HEK293 (cell line): ENCODE measurements around the gene ATP6V1A.
A peak's percentile ranks its signal among the peaks of the same experiment; 100 is the strongest.

Experiments
- CTCF ChIA-PET: fragments of 350-600 bp; formaldehyde crosslinking; extraction: SDS; loops from one replicate; lab custom pipeline; 2021; ENCODE audit warnings: antibody characterized with exemption; lab: Yijun Ruan, JAX
- POLR2A ChIA-PET: fragments of 300-600 bp; formaldehyde crosslinking; extraction: SDS; loops from one replicate; lab custom pipeline; 2020; ENCODE audit warnings: antibody characterized with exemption, inconsistent platforms; lab: Yijun Ruan, JAX
- H3K27ac ChIP-seq: fragments of 200-500 bp; sonication (Bioruptor generic); 2 replicates; pipeline ENCODE4 v1.5.1; 2014; ENCODE audit warnings: low read depth, low read length, control low read depth, inconsistent platforms; ENCODE audit errors: extremely low read depth
- H3K36me3 ChIP-seq, 2 experiments: fragments of 200-500 bp in 1 of 2; sonication (Bioruptor generic) in 1 of 2; 1 replicate in 1 of 2; 2 replicates in 1 of 2; pipeline ENCODE4 v1.5.1; 2014 to 2017; ENCODE audit warnings: inconsistent platforms in 2 of 2, low read length in 2 of 2; ENCODE audit not compliant: control insufficient read depth in 2 of 2, insufficient read depth in 1 of 2
- H3K4me1 ChIP-seq: fragments of 200-500 bp; sonication (Bioruptor generic); 2 replicates; pipeline ENCODE4 v1.5.1; 2014; ENCODE audit warnings: mild to moderate bottlenecking, low read length, inconsistent platforms; ENCODE audit not compliant: control insufficient read depth, insufficient read depth
- H3K4me3 ChIP-seq: 2 replicates; pipeline ENCODE4 v1.5.1; 2011; ENCODE audit warnings: low read depth, mild to moderate bottlenecking, control low read depth, low read length, moderate library complexity
- H3K9me3 ChIP-seq: fragments of 200-500 bp; sonication (Bioruptor generic); 2 replicates; pipeline ENCODE4 v1.5.1; 2014; ENCODE audit warnings: low read depth, low read length, inconsistent platforms; ENCODE audit not compliant: control insufficient read depth, insufficient read depth
- BCL6B ChIP-seq: fragments of 450-650 bp; formaldehyde crosslinking; IDR thresholded peaks from 2 replicates; pipeline ENCODE4 v1.5.1; 2017; ENCODE audit warnings: missing biosample characterization, missing genetic modification characterization
- FEZF1 ChIP-seq: fragments of 450-650 bp; formaldehyde crosslinking; IDR thresholded peaks from 2 replicates; pipeline ENCODE4 v1.5.1; 2016; ENCODE audit warnings: missing biosample characterization, missing genetic modification characterization
- HIC1 ChIP-seq: fragments of 450-650 bp; formaldehyde crosslinking; IDR thresholded peaks from 2 replicates; pipeline ENCODE4 v1.5.1; 2016; ENCODE audit warnings: missing biosample characterization, missing genetic modification characterization
- KLF8 ChIP-seq: fragments of 450-650 bp; formaldehyde crosslinking; IDR thresholded peaks from 2 replicates; pipeline ENCODE4 v1.5.1; 2016; ENCODE audit warnings: missing biosample characterization, missing genetic modification characterization
- YY1 ChIP-seq: fragments of 450-650 bp; formaldehyde crosslinking; IDR thresholded peaks from 2 replicates; pipeline ENCODE4 v1.5.1; 2018; ENCODE audit warnings: missing biosample characterization, missing genetic modification characterization
- ZFP41 ChIP-seq: fragments of 450-650 bp; formaldehyde crosslinking; IDR thresholded peaks from 2 replicates; pipeline ENCODE4 v1.5.1; 2016; ENCODE audit warnings: missing biosample characterization, missing genetic modification characterization, borderline replicate concordance
- ZNF19 ChIP-seq: fragments of 450-650 bp; formaldehyde crosslinking; IDR thresholded peaks from 2 replicates; pipeline ENCODE4; 2016; ENCODE audit warnings: missing biosample characterization, missing genetic modification characterization, low read depth
- ZNF2 ChIP-seq: fragments of 450-650 bp; formaldehyde crosslinking; IDR thresholded peaks from 2 replicates; pipeline ENCODE4 v1.5.1; 2016; ENCODE audit warnings: missing biosample characterization, missing genetic modification characterization
- ZNF362 ChIP-seq: fragments of 450-650 bp; formaldehyde crosslinking; IDR thresholded peaks from 2 replicates; pipeline ENCODE4 v1.5.1; 2016; ENCODE audit warnings: missing biosample characterization, missing genetic modification characterization
- ZNF433 ChIP-seq: fragments of 450-650 bp; formaldehyde crosslinking; IDR thresholded peaks from 2 replicates; pipeline ENCODE4 v1.5.1; 2016; ENCODE audit warnings: missing biosample characterization, missing genetic modification characterization, low read depth
- ZNF561 ChIP-seq: fragments of 450-650 bp; IDR thresholded peaks from 2 replicates; pipeline ENCODE4 v1.5.1; 2018; ENCODE audit warnings: missing biosample characterization, missing genetic modification characterization, borderline replicate concordance
- ZSCAN16 ChIP-seq: fragments of 450-650 bp; formaldehyde crosslinking; IDR thresholded peaks from 2 replicates; pipeline ENCODE4 v1.5.1; 2016; ENCODE audit warnings: missing biosample characterization, missing genetic modification characterization
- TF ChIP-seq, protein P1 (sequence below): fragments of 450-650 bp; formaldehyde crosslinking; IDR thresholded peaks from 2 replicates; pipeline ENCODE4 v1.5.1; 2016; ENCODE audit warnings: missing biosample characterization, missing genetic modification characterization, borderline replicate concordance

ATP6V1A gene

GRCh38 chr3:113819866-113820265, 73.0 kb downstream of the ATP6V1A start (continued):
- TF ChIP-seq ZNF362 (tag by site-specific recombination) = no peak
- no peak for TF ChIP-seq YY1
- TF ChIP-seq KLF8 = no peak
- TF ChIP-seq ZSCAN16 (tag by site-specific recombination) = no peak
- no peak for TF ChIP-seq BCL6B

GRCh38 chr3:113825090-113825489, 78.3 kb downstream of the ATP6V1A start:
- Histone ChIP-seq H3K27ac (no peak overlapping the region), H3K4me3 (no peak overlapping the region), H3K4me1 (no peaks in the 10 kb centered on the region), H3K36me3 (no peaks in the 10 kb centered on the region), H3K9me3 (no peaks in the 10 kb centered on the region)
- TF ChIP-seq FEZF1 (tag by site-specific recombination) = no peak
- TF ChIP-seq, protein P1, sequence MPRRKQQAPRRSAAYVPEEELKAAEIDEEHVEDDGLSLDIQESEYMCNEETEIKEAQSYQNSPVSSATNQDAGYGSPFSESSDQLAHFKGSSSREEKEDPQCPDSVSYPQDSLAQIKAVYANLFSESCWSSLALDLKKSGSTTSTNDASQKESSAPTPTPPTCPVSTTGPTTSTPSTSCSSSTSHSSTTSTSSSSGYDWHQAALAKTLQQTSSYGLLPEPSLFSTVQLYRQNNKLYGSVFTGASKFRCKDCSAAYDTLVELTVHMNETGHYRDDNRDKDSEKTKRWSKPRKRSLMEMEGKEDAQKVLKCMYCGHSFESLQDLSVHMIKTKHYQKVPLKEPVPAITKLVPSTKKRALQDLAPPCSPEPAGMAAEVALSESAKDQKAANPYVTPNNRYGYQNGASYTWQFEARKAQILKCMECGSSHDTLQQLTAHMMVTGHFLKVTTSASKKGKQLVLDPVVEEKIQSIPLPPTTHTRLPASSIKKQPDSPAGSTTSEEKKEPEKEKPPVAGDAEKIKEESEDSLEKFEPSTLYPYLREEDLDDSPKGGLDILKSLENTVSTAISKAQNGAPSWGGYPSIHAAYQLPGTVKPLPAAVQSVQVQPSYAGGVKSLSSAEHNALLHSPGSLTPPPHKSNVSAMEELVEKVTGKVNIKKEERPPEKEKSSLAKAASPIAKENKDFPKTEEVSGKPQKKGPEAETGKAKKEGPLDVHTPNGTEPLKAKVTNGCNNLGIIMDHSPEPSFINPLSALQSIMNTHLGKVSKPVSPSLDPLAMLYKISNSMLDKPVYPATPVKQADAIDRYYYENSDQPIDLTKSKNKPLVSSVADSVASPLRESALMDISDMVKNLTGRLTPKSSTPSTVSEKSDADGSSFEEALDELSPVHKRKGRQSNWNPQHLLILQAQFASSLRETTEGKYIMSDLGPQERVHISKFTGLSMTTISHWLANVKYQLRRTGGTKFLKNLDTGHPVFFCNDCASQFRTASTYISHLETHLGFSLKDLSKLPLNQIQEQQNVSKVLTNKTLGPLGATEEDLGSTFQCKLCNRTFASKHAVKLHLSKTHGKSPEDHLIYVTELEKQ (tag by site-specific recombination) = peak; percentile 85; the same call in 1 of the 2 replicates
- ChIA-PET CTCF (interaction anchor here (0.6 to 1.6 kb wide), 7 partner anchors 9 to 684 kb away, joined by 3 to 7 read pairs (median 3); partner anchors contain the start of gene GRAMD1C), POLR2A (no interaction called here)

- ChIA-PET POLR2A (no interaction called here), CTCF (no interaction called here)
- no peak for TF ChIP-seq ZFP41 (tag by site-specific recombination)
- TF ChIP-seq ZNF433 (tag by site-specific recombination) = no peak
- TF ChIP-seq ZNF2 = no peak
- TF ChIP-seq HIC1 = no peak
- TF ChIP-seq ZNF19 (tag by site-specific recombination) = no peak
- no peak for TF ChIP-seq ZNF561 (tag by site-specific recombination)
Measured at GRCh38 chr3:113828600-113828999, 81.8 kb downstream of the ATP6V1A start.

More at GRCh38 chr3:113828600-113828999, 81.8 kb downstream of the ATP6V1A start:
- Histone ChIP-seq H3K4me1 (no peaks in the 10 kb centered on the region), H3K9me3 (no peaks in the 10 kb centered on the region), H3K27ac (no peak overlapping the region), H3K4me3 (no peak overlapping the region), H3K36me3 (no peaks in the 10 kb centered on the region)
